Measurements from ENCODE around the gene TRIM8. TPM values are rescaled to one million over a fixed set of nuclear protein-coding genes. Genes with fewer than 3 reads are reported as not detected.
A peak's percentile ranks its signal among the peaks of the same experiment; 100 is the strongest.
"Not testable (repeated sequence)": the region's sequence is repeated elsewhere in the genome, so short reads cannot be mapped to it uniquely, and the experiment has no call there.

The TRIM8 gene
- total RNA-seq, 1 experiment from 2014 or later, result 61.4 TPM

DNA sequence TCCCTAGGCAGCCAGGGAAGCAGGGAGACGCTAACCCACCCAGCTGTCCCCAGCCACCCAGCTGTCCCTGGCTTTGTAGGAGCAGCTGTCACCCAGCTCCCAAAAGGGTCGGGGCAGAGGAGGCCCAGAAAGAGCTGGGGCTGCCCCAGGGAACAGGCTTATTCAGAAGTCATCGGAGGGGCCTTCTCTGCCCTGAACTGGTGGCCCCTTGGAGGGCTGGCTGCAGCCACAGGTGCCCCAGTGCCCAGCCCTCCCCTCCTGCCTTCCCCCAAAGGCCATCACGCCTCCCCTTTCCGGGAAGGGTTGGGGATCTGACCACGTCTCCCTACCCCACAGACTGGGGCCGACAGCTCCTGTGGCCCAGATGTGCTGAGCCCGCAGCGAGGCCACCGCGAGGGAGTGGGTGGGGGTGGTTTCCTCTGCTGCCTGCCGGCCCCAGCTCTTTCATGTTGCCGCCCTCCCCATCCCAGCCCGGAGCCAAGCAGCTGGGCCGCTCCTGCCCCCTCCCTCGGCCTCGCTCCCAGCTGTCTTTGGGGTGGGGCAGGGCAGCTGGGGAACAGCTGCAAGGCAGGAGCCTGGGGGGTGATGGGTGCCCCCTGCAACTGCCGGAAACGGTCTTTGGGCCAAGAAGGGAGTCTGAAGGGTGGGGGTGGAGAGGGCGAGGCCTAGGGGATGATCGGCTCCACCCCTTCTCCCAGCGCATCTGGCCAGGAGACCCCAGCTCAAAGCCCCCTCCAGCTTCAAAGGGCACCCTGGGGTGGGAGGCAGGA lies 16.8 kb downstream of the TRIM8 start:
- ChIA-PET POLR2A (ENCODE audit: unreplicated experiment) (interaction anchor here (0.7 kb wide), 1 partner anchor 92 kb away, joined by 4 read pairs; no protein-coding TSS in a partner anchor), CTCF (interaction anchor here (0.6 kb wide), 1 partner anchor 19 kb away, joined by 7 read pairs; no protein-coding TSS in a partner anchor)
- Histone ChIP-seq H3K4me3 (ENCODE audit: low read length) (no peak overlapping the region), H3K36me3 (ENCODE audit: low read depth, low read length) (peaks cover 3% of the 10 kb centered on the region), H3K9me2 (replicated peaks; ENCODE audit: low read length) (no peaks in the 10 kb centered on the region), H3K4me1 (ENCODE audit: insufficient read depth, low read length) (no peaks in the 10 kb centered on the region), H3F3A (ENCODE audit: low read length, unreplicated experiment) (no peaks in the 10 kb centered on the region), H3K4me2 (ENCODE audit: low read length) (no peak overlapping the region), H3K79me2 (ENCODE audit: low read length) (no peaks in the 10 kb centered on the region), H3K9me3 (ENCODE audit: low read length) (no peaks in the 10 kb centered on the region), H3K9ac (ENCODE audit: low read length) (no peak overlapping the region), H3K27me3 (ENCODE audit: low read length) (no peaks in the 10 kb centered on the region), H4K20me1 (ENCODE audit: low read length) (no peaks in the 10 kb centered on the region), H2AFZ (ENCODE audit: low read length) (no peak overlapping the region), H3K27ac (ENCODE audit: low read length) (no peak overlapping the region)
- no TSS peak for BruUV-seq (replicated peaks)
- ATAC-seq, result peak; percentile 8
- intact Hi-C loops (cut with micrococcal nuclease), result no loop called here
- DNase-seq, result no peak
- TF ChIP-seq EZH2phosphoT487 (IDR thresholded peaks at IDR 0.05; ENCODE audit: borderline replicate concordance, low read length), result no peak
- TF ChIP-seq, protein P1, sequence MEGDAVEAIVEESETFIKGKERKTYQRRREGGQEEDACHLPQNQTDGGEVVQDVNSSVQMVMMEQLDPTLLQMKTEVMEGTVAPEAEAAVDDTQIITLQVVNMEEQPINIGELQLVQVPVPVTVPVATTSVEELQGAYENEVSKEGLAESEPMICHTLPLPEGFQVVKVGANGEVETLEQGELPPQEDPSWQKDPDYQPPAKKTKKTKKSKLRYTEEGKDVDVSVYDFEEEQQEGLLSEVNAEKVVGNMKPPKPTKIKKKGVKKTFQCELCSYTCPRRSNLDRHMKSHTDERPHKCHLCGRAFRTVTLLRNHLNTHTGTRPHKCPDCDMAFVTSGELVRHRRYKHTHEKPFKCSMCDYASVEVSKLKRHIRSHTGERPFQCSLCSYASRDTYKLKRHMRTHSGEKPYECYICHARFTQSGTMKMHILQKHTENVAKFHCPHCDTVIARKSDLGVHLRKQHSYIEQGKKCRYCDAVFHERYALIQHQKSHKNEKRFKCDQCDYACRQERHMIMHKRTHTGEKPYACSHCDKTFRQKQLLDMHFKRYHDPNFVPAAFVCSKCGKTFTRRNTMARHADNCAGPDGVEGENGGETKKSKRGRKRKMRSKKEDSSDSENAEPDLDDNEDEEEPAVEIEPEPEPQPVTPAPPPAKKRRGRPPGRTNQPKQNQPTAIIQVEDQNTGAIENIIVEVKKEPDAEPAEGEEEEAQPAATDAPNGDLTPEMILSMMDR (conservative IDR thresholded peaks at IDR 0.05; ENCODE audit: low read depth, low read length), result no peak
- TF ChIP-seq EZH2 (IDR thresholded peaks at IDR 0.05; ENCODE audit: low read length, unreplicated experiment), result no peak

DNA sequence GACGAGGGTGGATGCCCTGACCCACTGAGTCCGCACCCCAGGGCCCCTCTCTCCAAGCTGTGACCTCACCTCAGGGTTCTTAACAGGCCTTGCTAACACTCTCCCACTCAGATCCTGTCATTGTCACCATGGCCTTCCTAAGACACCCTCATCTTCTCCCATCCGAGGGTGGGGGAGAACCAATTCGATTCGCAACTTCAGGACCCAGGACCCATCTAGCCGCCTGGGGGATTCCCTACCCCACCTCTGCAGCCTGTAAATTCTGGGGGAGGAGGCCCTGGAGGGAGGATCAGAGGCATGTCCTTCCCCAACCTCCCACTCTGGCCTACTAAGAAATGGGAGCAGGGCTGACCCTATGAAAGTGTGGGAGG lies 17.4 kb downstream of the TRIM8 start:
- H3K79me2 ChIP-seq (ENCODE audit: low read length), result no peaks in the 10 kb centered on the region
- POLR2A ChIA-PET (ENCODE audit: unreplicated experiment), result no interaction called here
- no peaks in the 10 kb centered on the region for H3F3A ChIP-seq (ENCODE audit: low read length, unreplicated experiment)
- H3K9ac ChIP-seq (ENCODE audit: low read length), result no peak overlapping the region
- no peaks in the 10 kb centered on the region for H3K4me1 ChIP-seq (ENCODE audit: insufficient read depth, low read length)
- no TSS peak for BruUV-seq (replicated peaks)
- TF ChIP-seq EZH2phosphoT487 (IDR thresholded peaks at IDR 0.05; ENCODE audit: borderline replicate concordance, low read length) (no peak), EZH2 (IDR thresholded peaks at IDR 0.05; ENCODE audit: low read length, unreplicated experiment) (no peak)
- TF ChIP-seq, protein P1 (conservative IDR thresholded peaks at IDR 0.05; ENCODE audit: low read depth, low read length), result no peak
- no peaks in the 10 kb centered on the region for H4K20me1 ChIP-seq (ENCODE audit: low read length)
- H3K4me2 ChIP-seq (ENCODE audit: low read length), result no peak overlapping the region
- H3K27ac ChIP-seq (ENCODE audit: low read length), result no peak overlapping the region
- no peaks in the 10 kb centered on the region for H3K9me2 ChIP-seq (replicated peaks; ENCODE audit: low read length)
- intact Hi-C loops (cut with micrococcal nuclease), result no loop called here
- ATAC-seq (no peak), DNase-seq (no peak)
- H3K27me3 ChIP-seq (ENCODE audit: low read length), result no peaks in the 10 kb centered on the region
- no peaks in the 10 kb centered on the region for H3K9me3 ChIP-seq (ENCODE audit: low read length)
- H3K4me3 ChIP-seq (ENCODE audit: low read length), result no peak overlapping the region
- no peak overlapping the region for H2AFZ ChIP-seq (ENCODE audit: low read length)
- peaks cover 3% of the 10 kb centered on the region for H3K36me3 ChIP-seq (ENCODE audit: low read depth, low read length)
- CTCF ChIA-PET, result no interaction called here

DNA sequence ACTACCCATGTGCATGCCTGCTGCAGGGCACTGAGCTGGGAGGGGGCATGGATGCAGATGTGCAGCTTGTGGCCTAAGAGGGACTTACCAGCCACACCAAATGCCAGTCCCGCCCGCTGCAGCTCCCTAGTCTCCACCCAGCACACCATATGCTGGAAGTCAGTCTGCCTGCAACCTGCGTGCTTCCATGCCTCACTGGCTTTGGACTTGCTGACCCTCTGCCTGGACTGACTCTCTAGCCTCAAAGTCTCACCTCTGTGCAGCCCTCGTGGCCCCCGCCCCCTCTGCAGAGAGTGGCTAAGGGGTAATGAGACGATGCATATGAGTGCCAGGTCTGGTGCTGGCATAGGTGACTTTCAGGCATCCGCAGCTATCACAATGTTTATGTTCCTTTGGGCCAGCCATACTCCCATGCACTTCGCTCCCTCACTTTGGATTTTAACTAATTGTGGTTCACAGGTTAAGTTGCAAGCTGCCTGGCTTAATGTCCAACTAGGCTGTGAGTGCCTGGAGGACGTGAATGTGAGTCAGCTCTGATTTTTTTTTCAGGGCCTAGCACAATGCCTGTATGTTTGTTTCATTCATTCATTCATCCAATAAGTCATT lies 21.7 kb downstream of the TRIM8 start:
- DNase-seq (no peak), ATAC-seq (no peak)
- POLR2A ChIA-PET (ENCODE audit: unreplicated experiment), result no interaction called here
- CTCF ChIA-PET, result no interaction called here
- Histone ChIP-seq H3K27ac (ENCODE audit: low read length) (no peak overlapping the region), H3K27me3 (ENCODE audit: low read length) (no peaks in the 10 kb centered on the region), H2AFZ (ENCODE audit: low read length) (no peak overlapping the region), H3K4me3 (ENCODE audit: low read length) (no peak overlapping the region), H4K20me1 (ENCODE audit: low read length) (no peaks in the 10 kb centered on the region), H3K9me3 (ENCODE audit: low read length) (no peaks in the 10 kb centered on the region), H3K9me2 (replicated peaks; ENCODE audit: low read length) (no peaks in the 10 kb centered on the region), H3K79me2 (ENCODE audit: low read length) (no peaks in the 10 kb centered on the region), H3K4me2 (ENCODE audit: low read length) (no peak overlapping the region), H3K4me1 (ENCODE audit: insufficient read depth, low read length) (peaks cover 9% of the 10 kb centered on the region; the same call in 1 of the 2 replicates), H3K9ac (ENCODE audit: low read length) (no peak overlapping the region), H3F3A (ENCODE audit: low read length, unreplicated experiment) (no peaks in the 10 kb centered on the region), H3K36me3 (ENCODE audit: low read depth, low read length) (no peaks in the 10 kb centered on the region)
- no TSS peak for BruUV-seq (replicated peaks)
- no peak for TF ChIP-seq EZH2phosphoT487 (IDR thresholded peaks at IDR 0.05; ENCODE audit: borderline replicate concordance, low read length)
- TF ChIP-seq, protein P1 (conservative IDR thresholded peaks at IDR 0.05; ENCODE audit: low read depth, low read length), result no peak
- intact Hi-C loops (cut with micrococcal nuclease), result no loop called here

DNA sequence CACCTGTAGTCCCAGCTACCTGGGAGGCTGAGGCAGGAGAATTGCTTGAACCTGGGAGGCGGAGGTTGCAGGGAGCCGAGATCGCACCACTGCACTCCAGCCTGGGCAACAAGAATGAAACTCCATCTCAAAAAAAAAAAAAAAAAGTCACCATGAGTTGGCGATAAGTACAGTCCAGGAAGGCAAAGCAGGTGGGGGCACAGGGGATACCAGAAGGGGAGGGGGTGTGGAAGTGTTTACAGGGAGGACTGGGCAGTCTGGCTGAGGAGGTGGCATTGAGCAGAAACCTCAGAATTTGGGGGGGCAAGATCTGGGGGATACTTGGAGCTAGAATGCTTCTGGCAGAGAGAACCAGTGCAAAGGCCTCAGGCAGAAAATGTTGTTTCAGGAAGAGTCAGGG lies 23.1 kb downstream of the TRIM8 start:
- CTCF ChIA-PET; H3K4me3 ChIP-seq (ENCODE audit: low read length); ATAC-seq; H3K9ac ChIP-seq (ENCODE audit: low read length); intact Hi-C loops (cut with micrococcal nuclease); H3F3A ChIP-seq (ENCODE audit: low read length, unreplicated experiment); H3K9me3 ChIP-seq (ENCODE audit: low read length); H3K36me3 ChIP-seq (ENCODE audit: low read depth, low read length); DNase-seq; H3K4me1 ChIP-seq (ENCODE audit: insufficient read depth, low read length); H3K9me2 ChIP-seq (replicated peaks; ENCODE audit: low read length); H3K79me2 ChIP-seq (ENCODE audit: low read length); H3K27ac ChIP-seq (ENCODE audit: low read length); H3K27me3 ChIP-seq (ENCODE audit: low read length); H3K4me2 ChIP-seq (ENCODE audit: low read length); H2AFZ ChIP-seq (ENCODE audit: low read length); H4K20me1 ChIP-seq (ENCODE audit: low read length); BruUV-seq (replicated peaks): not testable (repeated sequence)
- POLR2A ChIA-PET (ENCODE audit: unreplicated experiment), result interaction anchor here (0.6 kb wide), 1 partner anchor 574 kb away, joined by 9 read pairs; no protein-coding TSS in a partner anchor

All from PC-3 (cell line).